T1000 (cell line): ENCODE data around the gene FSIP1.

Source experiments
- DNase-seq: peaks from one replicate; lab custom pipeline; 2025; ENCODE audit warnings: mixed read lengths; lab: John Stamatoyannopoulos, UW

The FSIP1 gene

GRCh38 chr15:39618063-39618823, 164.4 kb downstream of the FSIP1 start:
- DNase-seq, result no peak

- DNase-seq, result no peak
These were observed 165.7 kb downstream of the FSIP1 start for GRCh38 chr15:39616731-39617455.

- no peak for DNase-seq
These were observed 168.8 kb downstream of the FSIP1 start for GRCh38 chr15:39613861-39614260.

- no peak for DNase-seq
These were observed 169.4 kb downstream of the FSIP1 start for GRCh38 chr15:39613271-39613670.

- no peak for DNase-seq
These were observed 172.0 kb downstream of the FSIP1 start for GRCh38 chr15:39610665-39611064.

- DNase-seq, result no peak
These were observed 173.3 kb downstream of the FSIP1 start for GRCh38 chr15:39609166-39609916.

GRCh38 chr15:39608185-39609139, 174.2 kb downstream of the FSIP1 start:
- DNase-seq, result no peak

- DNase-seq, result no peak
These were observed 177.5 kb downstream of the FSIP1 start for GRCh38 chr15:39605146-39605545.

- DNase-seq, result no peak
These were observed 180.5 kb downstream of the FSIP1 start for GRCh38 chr15:39602143-39602542.

- no peak for DNase-seq
These were observed 182.8 kb downstream of the FSIP1 start for GRCh38 chr15:39599871-39600270.

- DNase-seq, result no peak
These were observed 183.4 kb downstream of the FSIP1 start for GRCh38 chr15:39598958-39599845.

GRCh38 chr15:39598186-39598850, 184.3 kb downstream of the FSIP1 start:
- no peak for DNase-seq

- DNase-seq, result no peak
These were observed 184.9 kb downstream of the FSIP1 start for GRCh38 chr15:39597751-39598185.

- DNase-seq, result no peak
These were observed 185.3 kb downstream of the FSIP1 start for GRCh38 chr15:39597336-39597735.

- DNase-seq, result no peak
These were observed 186.1 kb downstream of the FSIP1 start for GRCh38 chr15:39596358-39597051.

GRCh38 chr15:39595338-39596221, 187.1 kb downstream of the FSIP1 start:
- no peak for DNase-seq

- no peak for DNase-seq
These were observed 187.9 kb downstream of the FSIP1 start for GRCh38 chr15:39594446-39595337.
